ENCODE data around the gene SEMA5B. TPM values are rescaled to one million over a fixed set of nuclear protein-coding genes. Genes with fewer than 3 reads are reported as not detected.

Gene SEMA5B
- total RNA-seq, 1 experiment from 2014 or later = 1.0 TPM

DNA sequence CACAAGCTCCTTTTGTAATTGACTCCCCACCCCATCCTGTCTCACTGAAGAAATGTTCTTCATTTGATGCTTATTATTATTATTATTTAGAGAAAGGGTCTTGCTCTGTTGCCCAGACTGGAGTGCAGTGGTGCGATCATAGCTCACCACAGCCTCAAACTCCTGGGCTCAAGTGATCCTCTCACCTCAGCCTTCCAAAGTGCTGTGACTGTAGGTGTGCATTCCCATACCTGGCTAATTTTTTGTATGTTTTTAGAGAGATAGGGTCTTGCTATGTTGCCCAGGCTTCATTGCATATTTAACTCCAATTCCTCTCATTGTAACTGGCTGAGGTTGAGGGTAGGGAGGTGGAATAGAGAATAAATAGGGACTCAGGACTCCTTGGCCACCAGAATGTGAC is 22.3 kb downstream of the SEMA5B start:
- H3K27me3 ChIP-seq (replicated peaks; ENCODE audit: control insufficient read depth, insufficient read depth, low read length) = no peaks in the 10 kb centered on the region
- H3K36me3 ChIP-seq (ENCODE audit: control insufficient read depth, insufficient read depth, low read length) = no peaks in the 10 kb centered on the region
- CTCF ChIA-PET = no interaction called here
- peaks cover 7% of the 10 kb centered on the region; the same call in 1 of the 2 replicates for H3K4me1 ChIP-seq
- Mint-ChIP-seq H3K27me3 (ENCODE audit: insufficient read depth, unreplicated experiment) (peaks cover 10% of the 10 kb centered on the region), H3K27ac (ENCODE audit: unreplicated experiment) (no peak overlapping the region), H3K4me1 (ENCODE audit: low read depth, unreplicated experiment) (no peaks in the 10 kb centered on the region), H3K4me3 (ENCODE audit: unreplicated experiment) (no peak overlapping the region), H3K36me3 (ENCODE audit: insufficient read depth, unreplicated experiment) (no peaks in the 10 kb centered on the region), H3K9me3 (ENCODE audit: unreplicated experiment) (no peaks in the 10 kb centered on the region)
- TF ChIP-seq, protein P1, sequence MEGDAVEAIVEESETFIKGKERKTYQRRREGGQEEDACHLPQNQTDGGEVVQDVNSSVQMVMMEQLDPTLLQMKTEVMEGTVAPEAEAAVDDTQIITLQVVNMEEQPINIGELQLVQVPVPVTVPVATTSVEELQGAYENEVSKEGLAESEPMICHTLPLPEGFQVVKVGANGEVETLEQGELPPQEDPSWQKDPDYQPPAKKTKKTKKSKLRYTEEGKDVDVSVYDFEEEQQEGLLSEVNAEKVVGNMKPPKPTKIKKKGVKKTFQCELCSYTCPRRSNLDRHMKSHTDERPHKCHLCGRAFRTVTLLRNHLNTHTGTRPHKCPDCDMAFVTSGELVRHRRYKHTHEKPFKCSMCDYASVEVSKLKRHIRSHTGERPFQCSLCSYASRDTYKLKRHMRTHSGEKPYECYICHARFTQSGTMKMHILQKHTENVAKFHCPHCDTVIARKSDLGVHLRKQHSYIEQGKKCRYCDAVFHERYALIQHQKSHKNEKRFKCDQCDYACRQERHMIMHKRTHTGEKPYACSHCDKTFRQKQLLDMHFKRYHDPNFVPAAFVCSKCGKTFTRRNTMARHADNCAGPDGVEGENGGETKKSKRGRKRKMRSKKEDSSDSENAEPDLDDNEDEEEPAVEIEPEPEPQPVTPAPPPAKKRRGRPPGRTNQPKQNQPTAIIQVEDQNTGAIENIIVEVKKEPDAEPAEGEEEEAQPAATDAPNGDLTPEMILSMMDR (IDR thresholded peaks at IDR 0.05; ENCODE audit: insufficient read depth in 1 of 2, low read depth in 1 of 2, low read length in 1 of 2, severe bottlenecking in 1 of 2, unreplicated experiment in 1 of 2) = no peak
- intact Hi-C loops (cut with micrococcal nuclease; ENCODE audit: unreplicated experiment) = no loop called here
- no peak overlapping the region for H3K4me3 ChIP-seq (ENCODE audit: low read depth, low read length)
- no peaks in the 10 kb centered on the region for H3K9me3 ChIP-seq
- no peak for DNase-seq
- POLR2A ChIA-PET = no interaction called here
- no TSS peak for BruUV-seq (replicated peaks)

GRCh38 chr3:123004201-123004918 is 23.2 kb downstream of the SEMA5B start:
- no peaks in the 10 kb centered on the region for H3K36me3 Mint-ChIP-seq (ENCODE audit: insufficient read depth, unreplicated experiment)
- Histone ChIP-seq H3K4me3 (ENCODE audit: low read depth, low read length) (no peak overlapping the region), H3K9me3 (no peaks in the 10 kb centered on the region), H3K4me1 (peaks cover 7% of the 10 kb centered on the region; the same call in 1 of the 2 replicates), H3K36me3 (ENCODE audit: control insufficient read depth, insufficient read depth, low read length) (no peaks in the 10 kb centered on the region), H3K27me3 (replicated peaks; ENCODE audit: control insufficient read depth, insufficient read depth, low read length) (no peaks in the 10 kb centered on the region)
- ChIA-PET CTCF (no interaction called here), POLR2A (no interaction called here)
- no TSS peak for BruUV-seq (replicated peaks)
- H3K27me3 Mint-ChIP-seq (ENCODE audit: insufficient read depth, unreplicated experiment) = peaks cover 10% of the 10 kb centered on the region
- TF ChIP-seq, protein P1 (IDR thresholded peaks at IDR 0.05; ENCODE audit: insufficient read depth in 1 of 2, low read depth in 1 of 2, low read length in 1 of 2, severe bottlenecking in 1 of 2, unreplicated experiment in 1 of 2) = no peak
- intact Hi-C loops (cut with micrococcal nuclease; ENCODE audit: unreplicated experiment) = no loop called here
- H3K9me3 Mint-ChIP-seq (ENCODE audit: unreplicated experiment) = no peaks in the 10 kb centered on the region
- no peak for DNase-seq
- no peaks in the 10 kb centered on the region for H3K4me1 Mint-ChIP-seq (ENCODE audit: low read depth, unreplicated experiment)
- H3K4me3 Mint-ChIP-seq (ENCODE audit: unreplicated experiment) = no peak overlapping the region
- H3K27ac Mint-ChIP-seq (ENCODE audit: unreplicated experiment) = no peak overlapping the region

- no peaks in the 10 kb centered on the region for H3K27me3 ChIP-seq (replicated peaks; ENCODE audit: control insufficient read depth, insufficient read depth, low read length)
- intact Hi-C loops (cut with micrococcal nuclease; ENCODE audit: unreplicated experiment) = no loop called here
- DNase-seq = no peak
- CTCF ChIA-PET = no interaction called here
- POLR2A ChIA-PET = no interaction called here
- Mint-ChIP-seq H3K9me3 (ENCODE audit: unreplicated experiment) (no peaks in the 10 kb centered on the region), H3K36me3 (ENCODE audit: insufficient read depth, unreplicated experiment) (no peaks in the 10 kb centered on the region), H3K4me3 (ENCODE audit: unreplicated experiment) (no peak overlapping the region), H3K27me3 (ENCODE audit: insufficient read depth, unreplicated experiment) (peaks cover 5% of the 10 kb centered on the region), H3K27ac (ENCODE audit: unreplicated experiment) (no peak overlapping the region), H3K4me1 (ENCODE audit: low read depth, unreplicated experiment) (no peaks in the 10 kb centered on the region)
- H3K4me1 ChIP-seq = peaks cover 7% of the 10 kb centered on the region; the same call in 1 of the 2 replicates
- TF ChIP-seq, protein P1 (IDR thresholded peaks at IDR 0.05; ENCODE audit: insufficient read depth in 1 of 2, low read depth in 1 of 2, low read length in 1 of 2, severe bottlenecking in 1 of 2, unreplicated experiment in 1 of 2) = no peak
- H3K4me3 ChIP-seq (ENCODE audit: low read depth, low read length) = no peak overlapping the region
- H3K9me3 ChIP-seq = no peaks in the 10 kb centered on the region
- no peaks in the 10 kb centered on the region for H3K36me3 ChIP-seq (ENCODE audit: control insufficient read depth, insufficient read depth, low read length)
- no TSS peak for BruUV-seq (replicated peaks)
These were observed 24.6 kb downstream of the SEMA5B start for GRCh38 chr3:123002749-123003497.

Measured in Caco-2 (cell line).